Progenitor cell of endocrine pancreas (in vitro differentiated cells): Measurements from ENCODE around the gene PHOX2A. TPM values are rescaled to one million over a fixed set of nuclear protein-coding genes. Genes with fewer than 3 reads are reported as not detected.
A peak's percentile ranks its signal among the peaks of the same experiment; 100 is the strongest.
"Not testable (repeated sequence)": the region's sequence is repeated elsewhere in the genome, so short reads cannot be mapped to it uniquely, and the experiment has no call there.

Experiments
- DNase-seq: peaks from one replicate; pipeline ENCODE4 v3.0.0; 2021; ENCODE audit warnings: low spot score; ENCODE audit not compliant: unreplicated experiment
- H3K27ac Mint-ChIP-seq: 2 replicates; pipeline ENCODE4 v1.8.0; 2021; ENCODE audit warnings: mild to moderate bottlenecking, moderate library complexity, mixed read lengths
- H3K27me3 Mint-ChIP-seq: 2 replicates; pipeline ENCODE4 v1.8.0; 2021; ENCODE audit warnings: mixed read lengths
- H3K36me3 Mint-ChIP-seq: 2 replicates; pipeline ENCODE4 v1.8.0; 2022; ENCODE audit warnings: mixed read lengths; ENCODE audit not compliant: insufficient read depth
- H3K4me1 Mint-ChIP-seq: 2 replicates; pipeline ENCODE4 v1.8.0; 2021; ENCODE audit warnings: low read depth, mixed read lengths
- H3K4me3 Mint-ChIP-seq: 2 replicates; pipeline ENCODE4 v1.8.0; 2021; ENCODE audit warnings: low read depth, mild to moderate bottlenecking, moderate library complexity, mixed read lengths
- H3K9me3 Mint-ChIP-seq: 2 replicates; pipeline ENCODE4 v1.8.0; 2021; ENCODE audit warnings: low read depth, mixed read lengths
- CTCF ChIP-seq: fragments of 200-600 bp; sonication (generic); IDR thresholded peaks from one replicate; pipeline ENCODE4 v1.5.0; 2021; ENCODE audit warnings: antibody characterized with exemption, mild to moderate bottlenecking; ENCODE audit not compliant: unreplicated experiment
- total RNA-seq: library from RNA; stranded (reverse); gene quantifications from 2 replicates; pipeline ENCODE4 v1.2.1, GENCODE V29; 2021

PHOX2A gene
- total RNA-seq, 1 donor from 2014 or later, result not detected

GRCh38 chr11:72209101-72209500, 34.9 kb downstream of the PHOX2A start:
- peaks cover under 1% of the 10 kb centered on the region for H3K27me3 Mint-ChIP-seq
- H3K27ac Mint-ChIP-seq, result no peak overlapping the region
- H3K4me3 Mint-ChIP-seq, result no peak overlapping the region
- H3K9me3 Mint-ChIP-seq, result peaks cover 10% of the 10 kb centered on the region
- no peak for DNase-seq
- no peaks in the 10 kb centered on the region for H3K4me1 Mint-ChIP-seq
- no peaks in the 10 kb centered on the region for H3K36me3 Mint-ChIP-seq
- TF ChIP-seq CTCF, result no peak

- H3K9me3 Mint-ChIP-seq, result peaks cover 10% of the 10 kb centered on the region
- no peak for DNase-seq
- no peaks in the 10 kb centered on the region for H3K36me3 Mint-ChIP-seq
- H3K27ac Mint-ChIP-seq, result no peak overlapping the region
- no peak for TF ChIP-seq CTCF
- H3K4me3 Mint-ChIP-seq, result no peak overlapping the region
- H3K27me3 Mint-ChIP-seq, result no peaks in the 10 kb centered on the region
- no peaks in the 10 kb centered on the region for H3K4me1 Mint-ChIP-seq
Measured at GRCh38 chr11:72208281-72208680, 35.7 kb downstream of the PHOX2A start.

- DNase-seq, H3K27me3 Mint-ChIP-seq, H3K9me3 Mint-ChIP-seq, H3K36me3 Mint-ChIP-seq, H3K4me1 Mint-ChIP-seq, H3K4me3 Mint-ChIP-seq: not testable (repeated sequence)
- H3K27ac Mint-ChIP-seq, result peak overlapping the region; percentile 18
Measured at GRCh38 chr11:72206794-72207193, 37.2 kb downstream of the PHOX2A start.

GRCh38 chr11:72204886-72205285, 39.1 kb downstream of the PHOX2A start:
- no peak overlapping the region for H3K27ac Mint-ChIP-seq
- no peaks in the 10 kb centered on the region for H3K27me3 Mint-ChIP-seq

GRCh38 chr11:72203163-72203562, 40.8 kb downstream of the PHOX2A start:
- Mint-ChIP-seq H3K27ac (no peak overlapping the region), H3K4me3 (no peak overlapping the region), H3K27me3 (no peaks in the 10 kb centered on the region), H3K4me1 (no peaks in the 10 kb centered on the region), H3K9me3 (no peaks in the 10 kb centered on the region), H3K36me3 (no peaks in the 10 kb centered on the region)
- TF ChIP-seq CTCF, result no peak
- DNase-seq, result no peak

More at GRCh38 chr11:72204886-72205285, 39.1 kb downstream of the PHOX2A start:
- TF ChIP-seq CTCF, result no peak
- Mint-ChIP-seq H3K4me3 (no peak overlapping the region), H3K4me1 (no peaks in the 10 kb centered on the region), H3K36me3 (no peaks in the 10 kb centered on the region), H3K9me3 (peaks cover 6% of the 10 kb centered on the region)
- no peak for DNase-seq

GRCh38 chr11:72202571-72202970, 41.4 kb downstream of the PHOX2A start:
- Mint-ChIP-seq H3K4me1 (no peaks in the 10 kb centered on the region), H3K27me3 (no peaks in the 10 kb centered on the region), H3K36me3 (no peaks in the 10 kb centered on the region), H3K9me3 (no peaks in the 10 kb centered on the region), H3K4me3 (no peak overlapping the region), H3K27ac (no peak overlapping the region)
- DNase-seq, result no peak
- no peak for TF ChIP-seq CTCF

- H3K27ac Mint-ChIP-seq, H3K4me3 Mint-ChIP-seq, H3K36me3 Mint-ChIP-seq, DNase-seq, H3K4me1 Mint-ChIP-seq, H3K9me3 Mint-ChIP-seq, H3K27me3 Mint-ChIP-seq: not testable (repeated sequence)
Measured at GRCh38 chr11:72201445-72201844, 42.5 kb downstream of the PHOX2A start.
